NOMO-1 treated with DMSO at 0.1 percent for 48 hours (cell line): Measurements from ENCODE around the gene ZNF3.

Source experiments
- DNase-seq: peaks from one replicate; lab custom pipeline; 2025; ENCODE audit not compliant: unreplicated experiment; lab: John Stamatoyannopoulos, UW

Gene ZNF3

GRCh38 chr7:100088621-100089457, 7.3 kb upstream of the ZNF3 start, which contains the start of gene COPS6:
COPS6 (plus strand) TSS chr7:100088969; CDS start chr7:100088991, 22 bp downstream.
- peak; percentile 70 for DNase-seq

GRCh38 chr7:100088095-100088620, 6.6 kb upstream of the ZNF3 start:
- DNase-seq = no peak

- no peak for DNase-seq
These were observed 5.7 kb upstream of the ZNF3 start for GRCh38 chr7:100087055-100087750.

DNA sequence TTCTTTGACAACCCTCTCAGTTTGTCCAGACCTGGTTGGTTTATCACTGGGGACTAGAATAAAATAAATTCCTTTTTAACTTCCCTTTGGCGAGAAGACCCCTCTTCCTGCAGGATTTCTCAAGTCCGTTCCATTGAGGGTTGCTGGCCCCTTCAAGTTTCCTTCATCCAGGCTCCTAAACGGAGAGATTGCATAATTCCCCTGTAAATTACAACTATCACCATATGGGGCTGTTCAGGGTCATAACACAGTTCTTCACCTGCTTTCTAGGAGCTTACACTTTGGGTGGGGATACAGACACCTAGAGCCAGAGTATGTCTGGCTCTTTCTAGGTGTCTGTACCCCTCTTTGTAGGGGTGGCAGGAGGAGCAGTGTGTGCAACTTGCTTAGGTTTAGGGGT, 4.0 kb upstream of the ZNF3 start:
- peak; percentile 23 for DNase-seq

GRCh38 chr7:100082978-100083377, 1.5 kb upstream of the ZNF3 start:
- no peak for DNase-seq

GRCh38 chr7:100080907-100081534, 502 bp downstream of the ZNF3 start:
- DNase-seq = no peak

GRCh38 chr7:100079024-100079560, 2.4 kb downstream of the ZNF3 start:
- DNase-seq = no peak

DNA sequence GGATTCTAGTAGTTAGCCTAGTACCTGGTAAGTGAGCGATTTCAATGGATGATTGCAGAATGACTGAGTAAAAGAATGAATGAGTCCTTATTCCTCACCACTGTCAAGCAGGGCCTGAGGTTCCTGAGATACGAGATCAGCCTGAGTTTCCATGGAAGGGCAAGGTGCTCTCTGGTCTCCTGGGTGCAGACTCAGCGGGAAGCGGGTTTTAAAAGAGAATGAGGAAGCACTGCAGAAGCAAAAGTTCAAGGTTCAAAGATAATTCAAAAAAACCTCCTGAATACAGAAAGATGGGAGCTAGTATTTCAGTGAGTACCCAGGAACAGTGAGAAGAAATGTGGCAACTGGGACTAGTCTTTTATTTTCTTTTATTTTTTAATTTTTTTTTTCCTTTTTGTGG, 4.3 kb downstream of the ZNF3 start:
- DNase-seq = no peak

- no peak for DNase-seq
These were observed 6.1 kb downstream of the ZNF3 start for GRCh38 chr7:100075418-100075817.

- no peak for DNase-seq
These were observed 6.7 kb downstream of the ZNF3 start for GRCh38 chr7:100074841-100075240.

DNA sequence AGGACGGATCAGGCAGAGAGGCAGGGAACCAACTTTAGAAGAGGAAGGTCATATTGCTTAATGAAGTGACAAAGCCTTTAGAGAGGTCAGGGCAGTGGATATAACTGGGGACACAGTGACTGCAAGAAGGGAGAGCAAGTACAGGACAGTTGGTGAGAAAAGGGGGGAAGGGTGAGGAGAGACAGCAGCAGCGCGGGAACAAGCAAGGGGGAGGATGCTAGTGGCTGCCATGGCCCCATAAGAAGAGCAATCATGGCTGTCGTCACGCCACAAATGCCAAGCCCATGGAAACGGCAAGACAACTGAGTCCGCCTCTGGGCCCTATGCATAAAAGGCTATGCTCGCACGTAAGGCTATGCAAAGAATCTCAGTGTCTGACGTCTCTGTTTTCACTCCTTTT, 9.1 kb downstream of the ZNF3 start:
- no peak for DNase-seq

- no peak for DNase-seq
These were observed 10.4 kb downstream of the ZNF3 start for GRCh38 chr7:100071018-100071723.

GRCh38 chr7:100069991-100070390, 11.5 kb downstream of the ZNF3 start:
- DNase-seq = no peak

GRCh38 chr7:100066953-100067352, 14.6 kb downstream of the ZNF3 start:
- no peak for DNase-seq

DNA sequence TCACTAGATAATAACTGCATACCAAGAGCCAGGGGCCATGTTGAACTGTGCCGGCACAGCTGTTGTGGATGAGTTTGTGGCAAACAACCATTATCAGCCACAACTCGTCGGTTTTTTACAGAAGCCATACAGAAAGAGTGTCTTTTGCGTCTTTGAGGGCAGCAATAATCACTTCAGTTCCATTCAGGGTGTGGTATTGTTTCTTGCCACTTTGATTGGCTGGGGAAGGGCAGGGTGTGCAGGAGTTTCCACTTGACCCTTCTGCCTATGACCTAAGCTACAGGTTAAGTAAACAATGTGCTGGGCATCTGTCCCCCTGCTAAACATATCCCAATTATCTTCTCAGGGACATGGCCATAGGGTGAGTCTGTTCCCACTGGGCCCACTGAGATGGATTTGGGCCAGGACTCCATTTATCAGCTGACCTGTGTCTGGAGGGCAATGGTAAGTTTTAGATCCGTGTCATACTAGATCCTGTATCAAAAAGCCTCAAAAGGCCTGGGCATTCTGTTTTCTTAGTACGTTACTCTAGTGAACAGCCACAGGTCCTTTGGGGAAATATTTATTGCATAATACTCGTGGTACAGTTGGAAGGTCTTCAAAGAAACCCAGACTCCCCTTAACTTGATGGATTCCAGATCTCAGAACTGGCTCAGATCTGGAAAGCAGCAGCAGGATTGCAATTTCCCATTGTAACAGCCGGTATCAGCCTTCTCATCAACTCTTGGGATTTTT, 15.9 kb downstream of the ZNF3 start:
- no peak for DNase-seq

- DNase-seq = no peak
These were observed 17.4 kb downstream of the ZNF3 start for GRCh38 chr7:100064162-100064561.

DNA sequence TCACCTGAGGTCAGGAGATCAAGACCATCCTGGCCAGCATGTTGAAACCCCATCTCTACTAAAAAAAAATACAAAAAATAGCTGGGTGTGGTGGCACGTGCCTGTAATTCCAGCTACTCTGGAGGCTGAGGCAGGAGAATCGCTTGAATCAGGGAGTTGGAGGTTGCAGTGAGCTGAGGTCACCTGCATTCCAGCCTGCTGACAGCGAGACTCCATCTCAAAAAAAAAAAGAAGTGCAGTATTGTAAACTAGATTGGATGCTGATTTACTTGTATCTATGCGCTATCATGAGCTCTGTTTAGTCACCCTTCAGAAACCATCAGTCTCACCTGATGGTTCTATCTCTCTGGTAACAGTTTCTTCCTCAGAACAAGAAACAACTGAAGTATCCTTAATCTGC, 18.1 kb downstream of the ZNF3 start:
- DNase-seq = no peak

DNA sequence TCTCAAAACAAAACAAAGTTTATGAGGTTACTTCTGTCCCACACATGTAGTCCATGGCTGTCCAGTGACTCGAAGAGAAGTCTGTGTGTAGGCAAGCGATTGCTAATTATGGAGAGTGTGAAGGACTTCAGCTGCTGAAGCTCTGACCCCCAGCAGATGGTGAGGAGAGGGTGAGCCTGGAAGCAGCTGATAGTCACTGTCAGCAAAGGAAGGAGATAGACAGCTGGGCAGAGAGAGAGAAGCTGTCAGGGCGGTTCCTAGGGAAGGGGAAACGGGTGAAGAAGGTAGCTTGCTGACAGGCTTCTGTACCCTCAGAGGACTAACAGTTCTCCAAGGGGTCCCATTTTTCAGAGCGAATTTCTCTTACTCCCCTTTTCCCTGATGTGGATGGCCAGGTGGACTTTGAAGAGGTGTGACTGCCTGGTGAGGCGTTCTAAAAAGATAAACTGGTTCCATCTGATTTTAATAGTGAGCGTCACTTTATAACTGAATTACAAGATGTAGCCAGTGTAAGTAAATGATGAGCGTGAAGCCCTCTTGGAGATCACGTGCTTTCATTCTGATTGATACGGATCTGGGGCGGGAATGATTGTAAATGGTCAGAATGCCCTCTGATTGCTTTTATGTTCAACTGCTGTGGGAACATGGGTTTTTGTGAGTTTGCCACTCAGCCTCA, 19.9 kb downstream of the ZNF3 start:
- no peak for DNase-seq

- DNase-seq = no peak
These were observed 22.2 kb downstream of the ZNF3 start for GRCh38 chr7:100059251-100059739.
